Right renal cortex interstitium (tissue), 3 donors: ENCODE results near the gene SFXN5. TPM values are rescaled to one million over a fixed set of nuclear protein-coding genes. Genes with fewer than 3 reads are reported as not detected.
"Not testable (repeated sequence)": the region's sequence is repeated elsewhere in the genome, so short reads cannot be mapped to it uniquely, and the experiment has no call there.

Source experiments
- DNase-seq, 3 donors: peaks; one replicate each; pipeline ENCODE4 v3.0.0-alpha.2; 2013; ENCODE audit warnings: low read depth in 3 of 3, low spot score in 2 of 3
- polyA plus RNA-seq, 3 donors: library from polyadenylated mRNA; unstranded; fragments of 120-200 nt; gene quantifications; one replicate each; pipeline ENCODE4 v1.2.1, GENCODE V29; 2013; ENCODE audit not compliant: insufficient read length in 3 of 3

The SFXN5 gene
- polyA plus RNA-seq, 3 donors = 23.2 to 25.7 (median 23.9) TPM

- no peak for DNase-seq
Measured at GRCh38 chr2:73080321-73081131, 9.0 kb upstream of the SFXN5 start.

GRCh38 chr2:73079636-73080035 is 8.1 kb upstream of the SFXN5 start:
- no peak for DNase-seq

GRCh38 chr2:73078457-73079411 is 7.2 kb upstream of the SFXN5 start:
- DNase-seq = no peak

- no peak for DNase-seq
Measured at GRCh38 chr2:73077424-73077795, 5.9 kb upstream of the SFXN5 start.

GRCh38 chr2:73076701-73077423 is 5.3 kb upstream of the SFXN5 start:
- DNase-seq = no peak

GRCh38 chr2:73075477-73076373 is 4.2 kb upstream of the SFXN5 start:
- DNase-seq = no peak

- DNase-seq = no peak
Measured at GRCh38 chr2:73074110-73075069, 2.9 kb upstream of the SFXN5 start.

- no peak for DNase-seq
Measured at GRCh38 chr2:73072416-73072815, 904 bp upstream of the SFXN5 start.

GRCh38 chr2:73072129-73072395 is 550 bp upstream of the SFXN5 start:
- no peak for DNase-seq

GRCh38 chr2:73070643-73071359 is 711 bp downstream of the SFXN5 start:
- no peak for DNase-seq

- no peak for DNase-seq
Measured at GRCh38 chr2:73069855-73070642, 1.5 kb downstream of the SFXN5 start.

GRCh38 chr2:73069041-73069854 is 2.3 kb downstream of the SFXN5 start:
- DNase-seq = no peak

- DNase-seq = no peak
Measured at GRCh38 chr2:73068147-73068546, 3.4 kb downstream of the SFXN5 start.

- no peak for DNase-seq
Measured at GRCh38 chr2:73067043-73067442, 4.5 kb downstream of the SFXN5 start.

- not testable (repeated sequence) for DNase-seq
Measured at GRCh38 chr2:73065070-73065469, 6.4 kb downstream of the SFXN5 start.

GRCh38 chr2:73063909-73064875 is 7.3 kb downstream of the SFXN5 start:
- DNase-seq = no peak
